ENCODE data around the gene MRTO4. TPM values are rescaled to one million over a fixed set of nuclear protein-coding genes. Genes with fewer than 3 reads are reported as not detected.
"Not testable (repeated sequence)": the region's sequence is repeated elsewhere in the genome, so short reads cannot be mapped to it uniquely, and the experiment has no call there.

The MRTO4 gene
- total and polyA plus RNA-seq, 2 of the 13 experiments (the other 11 are each of a cell fraction or from before 2014, with no cell fraction given) = 28.1 to 59.2 TPM

DNA sequence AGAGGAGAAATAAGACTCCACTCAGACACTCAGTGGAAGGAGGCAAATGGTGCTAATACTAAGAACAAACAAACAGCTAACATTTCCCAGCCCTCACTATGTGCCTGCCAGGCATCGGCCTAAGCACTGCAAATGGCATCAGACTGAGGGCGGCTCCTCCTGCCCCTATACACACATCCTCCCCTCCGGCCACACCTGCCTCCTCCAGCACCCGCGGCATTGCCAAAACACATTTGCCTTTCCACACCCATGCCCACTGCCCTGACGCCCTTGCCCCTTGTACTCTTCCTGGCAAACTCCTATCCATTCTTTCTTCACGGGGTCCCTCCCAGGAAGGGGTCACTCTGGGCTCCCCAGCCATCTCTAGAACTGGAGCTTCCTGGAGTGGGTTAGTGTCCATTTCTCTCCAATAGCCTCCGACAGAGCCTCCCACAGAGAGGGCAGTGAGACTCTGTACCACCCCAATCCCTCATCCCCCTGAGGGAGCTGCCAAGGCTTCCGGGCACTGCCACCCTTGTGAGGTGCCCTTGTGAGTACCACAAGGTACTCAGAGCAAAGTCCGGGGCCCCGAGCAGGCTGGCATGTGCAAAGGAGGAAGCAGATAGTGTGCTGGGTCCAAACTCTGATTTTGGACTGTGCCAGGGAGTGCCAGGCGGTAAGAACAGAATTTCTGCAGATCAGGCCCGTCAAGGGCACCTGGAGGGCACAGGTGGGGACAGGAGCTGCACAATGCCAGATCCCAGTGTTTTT, 36.0 kb downstream of the MRTO4 start:
- ChIA-PET POLR2A (no interaction called here), CTCF (ENCODE audit: low intra/inter-chr PET ratio, low total read pairs) (no interaction called here)
- H3K4me1 ChIP-seq (ENCODE audit: insufficient read depth, low read length) = peaks cover 16% of the 10 kb centered on the region
- in situ Hi-C loops (cut with HindIII; ENCODE audit: extremely low pct_ligation_motif_present, low pct_unique_long_range_greater_than_20kb) = no loop called here
- H3K9ac ChIP-seq (ENCODE audit: insufficient read depth, low read depth, low read length) = no peak overlapping the region
- 0 out of 5 replicates have a peak, but pooled peaks cover 0 to 2% of the 10 kb centered on the region in 2 experiments for H3K36me3 ChIP-seq (replicated peaks in 1 of 2; ENCODE audit: control insufficient read depth in 1 of 2, insufficient read depth in 2 of 2, low read length in 2 of 2)
- DNase-seq (ENCODE audit: low spot score) (no peak), FAIRE-seq (no peak), ATAC-seq (no peak)
- WGBS (ENCODE audit: low lambda C conversion rate) = 97% methylated on average over 13 of the region's 13 CpGs
- H3K4me3 ChIP-seq (replicated peaks in 1 of 3; ENCODE audit: insufficient read depth in 1 of 3, low read depth in 2 of 3, low read length in 3 of 3) = no peak overlapping the region
- H2AFZ ChIP-seq (ENCODE audit: low read length) = no peak overlapping the region
- no peak overlapping the region for H3K27ac ChIP-seq (ENCODE audit: extremely low read length, insufficient read depth, low read length)
- no peak overlapping the region for H3K4me2 ChIP-seq (ENCODE audit: low read depth, low read length)
- H3K9me3 ChIP-seq (ENCODE audit: low read length) = no peaks in the 10 kb centered on the region
- no TSS peak for BruUV-seq (replicated peaks)
- TF ChIP-seq ZNF501 (CRISPR knock-in tag; IDR thresholded peaks at IDR 0.05) = no peak
- TF ChIP-seq HNRNPL (IDR thresholded peaks at IDR 0.05; ENCODE audit: low read depth, low read length) = 0 out of 2 replicates have a peak, but pooled peaks have one; percentile 45
- TF ChIP-seq NFKB2 (CRISPR knock-in tag; IDR thresholded peaks at IDR 0.05; ENCODE audit: borderline replicate concordance) = no peak
- TF ChIP-seq ZNF207 (IDR thresholded peaks at IDR 0.05; ENCODE audit: borderline replicate concordance) = no peak
- H3K27me3 ChIP-seq (ENCODE audit: control insufficient read depth in 1 of 2, insufficient read depth in 2 of 2, low read length in 2 of 2) = no peaks in the 10 kb centered on the region
- intact Hi-C loops (cut with micrococcal nuclease; ENCODE audit: unreplicated experiment) = no loop called here
- no peaks in the 10 kb centered on the region for H3K79me2 ChIP-seq (ENCODE audit: insufficient read depth, low read length)
- H4K20me1 ChIP-seq (ENCODE audit: insufficient read depth, low read length) = no peaks in the 10 kb centered on the region

GRCh38 chr1:19288324-19289241, 37.0 kb downstream of the MRTO4 start, which contains the start of gene AKR7A3:
Gene AKR7A3 (minus strand): TSS chr1:19288770. CDS start chr1:19288709, 61 bp downstream.
- H2AFZ ChIP-seq (ENCODE audit: low read length); in situ Hi-C loops (cut with HindIII; ENCODE audit: extremely low pct_ligation_motif_present, low pct_unique_long_range_greater_than_20kb); BruUV-seq (replicated peaks); CTCF ChIA-PET (ENCODE audit: low intra/inter-chr PET ratio, low total read pairs); H3K27me3 ChIP-seq (ENCODE audit: control insufficient read depth in 1 of 2, insufficient read depth in 2 of 2, low read length in 2 of 2); H3K9ac ChIP-seq (ENCODE audit: insufficient read depth, low read depth, low read length); DNase-seq (ENCODE audit: low spot score); FAIRE-seq; H3K79me2 ChIP-seq (ENCODE audit: insufficient read depth, low read length); H4K20me1 ChIP-seq (ENCODE audit: insufficient read depth, low read length); H3K36me3 ChIP-seq (replicated peaks in 1 of 2; ENCODE audit: control insufficient read depth in 1 of 2, insufficient read depth in 2 of 2, low read length in 2 of 2); H3K4me2 ChIP-seq (ENCODE audit: low read depth, low read length); H3K27ac ChIP-seq (ENCODE audit: extremely low read length, insufficient read depth, low read length); POLR2A ChIA-PET; ATAC-seq; intact Hi-C loops (cut with micrococcal nuclease; ENCODE audit: unreplicated experiment); H3K4me3 ChIP-seq (replicated peaks in 1 of 3; ENCODE audit: insufficient read depth in 1 of 3, low read depth in 2 of 3, low read length in 3 of 3); H3K9me3 ChIP-seq (ENCODE audit: low read length): not testable (repeated sequence)
- H3K4me1 ChIP-seq (ENCODE audit: insufficient read depth, low read length) = peaks cover 16% of the 10 kb centered on the region
- WGBS (ENCODE audit: low lambda C conversion rate) = 97% methylated on average over 38 of the region's 82 CpGs
